ENCODE data around the gene LCE7A. TPM values are rescaled to one million over a fixed set of nuclear protein-coding genes. Genes with fewer than 3 reads are reported as not detected.

LCE7A gene
- not detected in 2 replicates for total RNA-seq

GRCh38 chr1:152859696-152860095, at the start of gene LCE7A:
TSS of gene LCE7A (plus strand) at chr1:152859996. CDS start at chr1:152860698, 702 bp downstream.
- no peak for DNase-seq (ENCODE audit: low read depth)
- TF ChIP-seq CTCF (conservative IDR thresholded peaks at IDR 0.05; ENCODE audit: low read depth, low read length): no peak
- no peak within 1 kb of the TSS for H3K4me3 ChIP-seq (ENCODE audit: low read depth, low read length)

GRCh38 chr1:152811050-152811449, 48.7 kb upstream of the LCE7A start:
- DNase-seq (ENCODE audit: low read depth): no peak
- TF ChIP-seq CTCF (conservative IDR thresholded peaks at IDR 0.05; ENCODE audit: low read depth, low read length): no peak
- no peak overlapping the region for H3K4me3 ChIP-seq (ENCODE audit: low read depth, low read length)

- DNase-seq (ENCODE audit: low read depth): no peak
- no peak within 1 kb of the TSS for H3K4me3 ChIP-seq (ENCODE audit: low read depth, low read length)
- no peak for TF ChIP-seq CTCF (conservative IDR thresholded peaks at IDR 0.05; ENCODE audit: low read depth, low read length)
Observed at GRCh38 chr1:152811671-152812070, 48.1 kb upstream of the LCE7A start, which contains the start of gene LCE1B. TSS of gene LCE1B (plus strand) at chr1:152811971. CDS start at chr1:152812447, 476 bp downstream.

GRCh38 chr1:152817309-152817708, 42.5 kb upstream of the LCE7A start:
- no peak for DNase-seq (ENCODE audit: low read depth)
- H3K4me3 ChIP-seq (ENCODE audit: low read depth, low read length): no peak overlapping the region
- no peak for TF ChIP-seq CTCF (conservative IDR thresholded peaks at IDR 0.05; ENCODE audit: low read depth, low read length)

GRCh38 chr1:152823294-152823693, 36.5 kb upstream of the LCE7A start:
- DNase-seq (ENCODE audit: low read depth): no peak
- no peak for TF ChIP-seq CTCF (conservative IDR thresholded peaks at IDR 0.05; ENCODE audit: low read depth, low read length)
- H3K4me3 ChIP-seq (ENCODE audit: low read depth, low read length): no peak overlapping the region

GRCh38 chr1:152824964-152825363, 34.8 kb upstream of the LCE7A start:
- no peak for TF ChIP-seq CTCF (conservative IDR thresholded peaks at IDR 0.05; ENCODE audit: low read depth, low read length)
- no peak for DNase-seq (ENCODE audit: low read depth)

GRCh38 chr1:152827173-152827572, 32.6 kb upstream of the LCE7A start, which contains the start of gene LCE1A:
TSS of gene LCE1A (plus strand) at chr1:152827473. CDS start at chr1:152827473, 0 bp downstream.
- no peak within 1 kb of the TSS for H3K4me3 ChIP-seq (ENCODE audit: low read depth, low read length)
- no peak for TF ChIP-seq CTCF (conservative IDR thresholded peaks at IDR 0.05; ENCODE audit: low read depth, low read length)
- no peak for DNase-seq (ENCODE audit: low read depth)

More at GRCh38 chr1:152824964-152825363, 34.8 kb upstream of the LCE7A start:
- no peak overlapping the region for H3K4me3 ChIP-seq (ENCODE audit: low read depth, low read length)

Data from epithelial cell of proximal tubule (primary cell).